Central memory CD8-positive, alpha-beta T cell (primary cell): ENCODE results near the gene EGFL7.
"Not testable (repeated sequence)": the region's sequence is repeated elsewhere in the genome, so short reads cannot be mapped to it uniquely, and the experiment has no call there.

ENCODE experiments used
- ATAC-seq: fragments of 150-1000 bp; cut with Tn5 transposase; replicated peaks from 2 replicates; pipeline ENCODE4 v1.10.0; 2022; ENCODE audit warnings: mild to moderate bottlenecking, moderate FRiP score, moderate number of reproducible peaks; ENCODE audit not compliant: poor library complexity, severe bottlenecking; ENCODE audit errors: extremely low read depth
- DNase-seq, 2 donors: peaks; one replicate each; pipeline ENCODE4 v3.0.0; 2021; ENCODE audit warnings: low spot score in 2 of 2
- H3K27ac Mint-ChIP-seq: one replicate; pipeline ENCODE4 v1.8.0; 2022; ENCODE audit warnings: low read depth, mild to moderate bottlenecking, moderate library complexity, mixed read lengths
- H3K27me3 Mint-ChIP-seq: one replicate; pipeline ENCODE4 v1.8.0; 2022; ENCODE audit warnings: mixed read lengths
- H3K36me3 Mint-ChIP-seq: one replicate; pipeline ENCODE4 v1.8.0; 2022; ENCODE audit warnings: mild to moderate bottlenecking, moderate library complexity, mixed read lengths; ENCODE audit not compliant: insufficient read depth
- H3K4me1 Mint-ChIP-seq: one replicate; pipeline ENCODE4 v1.8.0; 2022; ENCODE audit warnings: mixed read lengths
- H3K4me3 Mint-ChIP-seq: one replicate; pipeline ENCODE4 v1.8.0; 2022; ENCODE audit warnings: mild to moderate bottlenecking, moderate library complexity, mixed read lengths
- H3K9me3 Mint-ChIP-seq: one replicate; pipeline ENCODE4 v1.8.0; 2022; ENCODE audit warnings: mixed read lengths

The EGFL7 gene

GRCh38 chr9:136695435-136695895, 32.7 kb downstream of the EGFL7 start:
- ATAC-seq: no peak
- no peaks in the 10 kb centered on the region for H3K9me3 Mint-ChIP-seq
- peaks cover 19% of the 10 kb centered on the region for H3K27me3 Mint-ChIP-seq
- H3K4me1 Mint-ChIP-seq: no peaks in the 10 kb centered on the region
- H3K4me3 Mint-ChIP-seq: no peak overlapping the region
- H3K27ac Mint-ChIP-seq: no peak overlapping the region
- peaks cover 5% of the 10 kb centered on the region for H3K36me3 Mint-ChIP-seq
- no peak for DNase-seq

- no peak for DNase-seq
- H3K4me3 Mint-ChIP-seq: no peak overlapping the region
- peaks cover 7% of the 10 kb centered on the region for H3K36me3 Mint-ChIP-seq
- ATAC-seq: no peak
- H3K4me1 Mint-ChIP-seq: peaks cover 3% of the 10 kb centered on the region
- peak overlapping the region; percentile 32 for H3K27ac Mint-ChIP-seq
- H3K27me3 Mint-ChIP-seq: peaks cover 19% of the 10 kb centered on the region
- no peaks in the 10 kb centered on the region for H3K9me3 Mint-ChIP-seq
Observed at GRCh38 chr9:136695955-136696354, 33.2 kb downstream of the EGFL7 start.

- DNase-seq (no peak), ATAC-seq (no peak)
- Mint-ChIP-seq H3K4me3 (no peak overlapping the region), H3K27ac (no peak overlapping the region), H3K4me1 (peaks cover 9% of the 10 kb centered on the region), H3K27me3 (peaks cover 19% of the 10 kb centered on the region), H3K36me3 (peaks cover 10% of the 10 kb centered on the region), H3K9me3 (no peaks in the 10 kb centered on the region)
Observed at GRCh38 chr9:136696502-136696901, 33.8 kb downstream of the EGFL7 start.

GRCh38 chr9:136697146-136697820, 34.6 kb downstream of the EGFL7 start:
- ATAC-seq: no peak
- Mint-ChIP-seq H3K4me3 (no peak overlapping the region), H3K27me3 (peaks cover 19% of the 10 kb centered on the region), H3K9me3 (no peaks in the 10 kb centered on the region), H3K36me3 (peaks cover 12% of the 10 kb centered on the region), H3K4me1 (peaks cover 13% of the 10 kb centered on the region), H3K27ac (no peak overlapping the region)
- no peak for DNase-seq

GRCh38 chr9:136697821-136698526, 35.3 kb downstream of the EGFL7 start:
- H3K36me3 Mint-ChIP-seq: peaks cover 13% of the 10 kb centered on the region
- no peaks in the 10 kb centered on the region for H3K9me3 Mint-ChIP-seq
- no peak overlapping the region for H3K4me3 Mint-ChIP-seq
- peaks cover 17% of the 10 kb centered on the region for H3K27me3 Mint-ChIP-seq
- H3K4me1 Mint-ChIP-seq: peaks cover 13% of the 10 kb centered on the region
- ATAC-seq (no peak), DNase-seq (no peak)
- H3K27ac Mint-ChIP-seq: no peak overlapping the region

GRCh38 chr9:136698635-136699246, 36.0 kb downstream of the EGFL7 start:
- no peaks in the 10 kb centered on the region for H3K9me3 Mint-ChIP-seq
- H3K27ac Mint-ChIP-seq: no peak overlapping the region
- H3K4me3 Mint-ChIP-seq: no peak overlapping the region
- DNase-seq (no peak), ATAC-seq (no peak)
- H3K27me3 Mint-ChIP-seq: peaks cover 10% of the 10 kb centered on the region
- H3K36me3 Mint-ChIP-seq: peaks cover 13% of the 10 kb centered on the region
- peaks cover 13% of the 10 kb centered on the region for H3K4me1 Mint-ChIP-seq

- Mint-ChIP-seq H3K36me3 (peaks cover 11% of the 10 kb centered on the region), H3K27ac (peak overlapping the region; percentile 85), H3K4me1 (peaks cover 13% of the 10 kb centered on the region), H3K4me3 (no peak overlapping the region), H3K9me3 (no peaks in the 10 kb centered on the region), H3K27me3 (peaks cover 10% of the 10 kb centered on the region)
- ATAC-seq (no peak), DNase-seq (no peak)
Observed at GRCh38 chr9:136700304-136700703, 37.6 kb downstream of the EGFL7 start.

GRCh38 chr9:136700959-136701667, 38.4 kb downstream of the EGFL7 start:
- ATAC-seq (peak; percentile 87), DNase-seq (peak; percentile 56 to 69)
- no peaks in the 10 kb centered on the region for H3K9me3 Mint-ChIP-seq
- peak overlapping the region; percentile 85 for H3K27ac Mint-ChIP-seq
- H3K36me3 Mint-ChIP-seq: peaks cover 11% of the 10 kb centered on the region
- H3K4me1 Mint-ChIP-seq: peaks cover 13% of the 10 kb centered on the region
- H3K4me3 Mint-ChIP-seq: peak overlapping the region; percentile 62
- H3K27me3 Mint-ChIP-seq: peaks cover 10% of the 10 kb centered on the region

GRCh38 chr9:136701668-136702053, 38.9 kb downstream of the EGFL7 start:
- Mint-ChIP-seq H3K36me3 (peaks cover 11% of the 10 kb centered on the region), H3K4me3 (peak overlapping the region; percentile 62), H3K4me1 (peaks cover 13% of the 10 kb centered on the region), H3K9me3 (no peaks in the 10 kb centered on the region), H3K27ac (peak overlapping the region; percentile 85), H3K27me3 (peaks cover 10% of the 10 kb centered on the region)
- peak; percentile 4 for ATAC-seq
- DNase-seq: no peak

GRCh38 chr9:136703276-136703860, 40.7 kb downstream of the EGFL7 start:
- Mint-ChIP-seq H3K27me3 (peaks cover 6% of the 10 kb centered on the region), H3K27ac (no peak overlapping the region), H3K36me3 (peaks cover 8% of the 10 kb centered on the region), H3K4me1 (peaks cover 13% of the 10 kb centered on the region), H3K4me3 (no peak overlapping the region), H3K9me3 (no peaks in the 10 kb centered on the region)
- DNase-seq: no peak
- ATAC-seq: no peak

GRCh38 chr9:136704741-136705140, 42.0 kb downstream of the EGFL7 start:
- not testable (repeated sequence) for ATAC-seq, H3K36me3 Mint-ChIP-seq, H3K27ac Mint-ChIP-seq, H3K9me3 Mint-ChIP-seq, DNase-seq, H3K4me3 Mint-ChIP-seq
- Mint-ChIP-seq H3K27me3 (peaks cover 14% of the 10 kb centered on the region), H3K4me1 (peaks cover 13% of the 10 kb centered on the region)

GRCh38 chr9:136705564-136705963, 42.8 kb downstream of the EGFL7 start:
- ATAC-seq (no peak), DNase-seq (no peak)
- peaks cover 22% of the 10 kb centered on the region for H3K27me3 Mint-ChIP-seq
- H3K36me3 Mint-ChIP-seq: peaks cover 8% of the 10 kb centered on the region
- H3K4me3 Mint-ChIP-seq: no peak overlapping the region
- no peaks in the 10 kb centered on the region for H3K9me3 Mint-ChIP-seq
- H3K27ac Mint-ChIP-seq: no peak overlapping the region
- peaks cover 13% of the 10 kb centered on the region for H3K4me1 Mint-ChIP-seq
